KMS-11 (cell line): ENCODE results near the gene ZFP3.
"Not testable (repeated sequence)": the region's sequence is repeated elsewhere in the genome, so short reads cannot be mapped to it uniquely, and the experiment has no call there.

ENCODE experiments used
- H2AFZ ChIP-seq: fragments of 200-600 bp; sonication (generic); 2 replicates; pipeline ENCODE4 v1.6.1; 2016; ENCODE audit warnings: antibody characterized with exemption, mixed run types, low read depth
- H3K27ac ChIP-seq: fragments of 200-600 bp; sonication (generic); 2 replicates; pipeline ENCODE4 v1.6.1; 2016; ENCODE audit warnings: mild to moderate bottlenecking, mixed run types
- H3K27me3 ChIP-seq: fragments of 200-600 bp; sonication (generic); 2 replicates; pipeline ENCODE4 v1.6.1; 2017; ENCODE audit warnings: mild to moderate bottlenecking, low read depth, mixed run types, moderate library complexity; ENCODE audit not compliant: insufficient read depth
- H3K36me3 ChIP-seq: fragments of 200-600 bp; sonication (generic); 2 replicates; pipeline ENCODE4 v1.6.1; 2017; ENCODE audit warnings: mild to moderate bottlenecking, mixed run types; ENCODE audit not compliant: insufficient read depth
- H3K4me1 ChIP-seq: fragments of 200-600 bp; sonication (generic); 2 replicates; pipeline ENCODE4 v1.6.1; 2016; ENCODE audit warnings: mild to moderate bottlenecking, low read depth, mixed run types; ENCODE audit not compliant: poor library complexity, severe bottlenecking
- H3K4me2 ChIP-seq: fragments of 200-600 bp; sonication (generic); 2 replicates; pipeline ENCODE4 v1.7.0; 2016; ENCODE audit warnings: mild to moderate bottlenecking, mixed run types
- H3K4me3 ChIP-seq: fragments of 200-600 bp; sonication (generic); IDR thresholded peaks from 2 replicates; pipeline ENCODE4 v1.6.1; 2017; ENCODE audit warnings: low read depth, low read length, mixed read lengths; ENCODE audit not compliant: insufficient read depth
- H3K79me2 ChIP-seq: fragments of 200-600 bp; sonication (generic); 2 replicates; pipeline ENCODE4 v1.6.1; 2016; ENCODE audit warnings: low read depth, mixed run types; ENCODE audit not compliant: insufficient read depth
- H3K9ac ChIP-seq: fragments of 200-600 bp; sonication (generic); 2 replicates; pipeline ENCODE4 v1.6.1; 2016; ENCODE audit warnings: mild to moderate bottlenecking, mixed run types
- H4K20me1 ChIP-seq: fragments of 200-600 bp; sonication (generic); 2 replicates; pipeline ENCODE4 v1.6.1; 2016; ENCODE audit warnings: mild to moderate bottlenecking, mixed run types; ENCODE audit not compliant: insufficient read depth
- TF ChIP-seq, protein P1 (sequence below): fragments of 200-600 bp; sonication (generic); conservative IDR thresholded peaks from 2 replicates; pipeline ENCODE4 v1.6.1; 2017; ENCODE audit warnings: low read depth, mild to moderate bottlenecking, antibody characterized with exemption, low read length, moderate library complexity, mixed read lengths

Gene ZFP3

GRCh38 chr17:5115673-5116651 lies 37.7 kb downstream of the ZFP3 start, which contains the start of gene USP6:
Gene USP6 (plus strand): TSS chr17:5116032. CDS start chr17:5130368, 14,336 bp downstream.
- no peaks in the 10 kb centered on the region for H3K36me3 ChIP-seq
- H3K4me2 ChIP-seq = no peak within 1 kb of the TSS
- H4K20me1 ChIP-seq = no peaks in the 10 kb centered on the region
- H3K27ac ChIP-seq = no peak within 1 kb of the TSS
- H3K4me3 ChIP-seq = no peak within 1 kb of the TSS
- no peaks in the 10 kb centered on the region for H3K4me1 ChIP-seq
- no peaks in the 10 kb centered on the region for H3K79me2 ChIP-seq
- H3K9ac ChIP-seq = no peak within 1 kb of the TSS
- TF ChIP-seq, protein P1, sequence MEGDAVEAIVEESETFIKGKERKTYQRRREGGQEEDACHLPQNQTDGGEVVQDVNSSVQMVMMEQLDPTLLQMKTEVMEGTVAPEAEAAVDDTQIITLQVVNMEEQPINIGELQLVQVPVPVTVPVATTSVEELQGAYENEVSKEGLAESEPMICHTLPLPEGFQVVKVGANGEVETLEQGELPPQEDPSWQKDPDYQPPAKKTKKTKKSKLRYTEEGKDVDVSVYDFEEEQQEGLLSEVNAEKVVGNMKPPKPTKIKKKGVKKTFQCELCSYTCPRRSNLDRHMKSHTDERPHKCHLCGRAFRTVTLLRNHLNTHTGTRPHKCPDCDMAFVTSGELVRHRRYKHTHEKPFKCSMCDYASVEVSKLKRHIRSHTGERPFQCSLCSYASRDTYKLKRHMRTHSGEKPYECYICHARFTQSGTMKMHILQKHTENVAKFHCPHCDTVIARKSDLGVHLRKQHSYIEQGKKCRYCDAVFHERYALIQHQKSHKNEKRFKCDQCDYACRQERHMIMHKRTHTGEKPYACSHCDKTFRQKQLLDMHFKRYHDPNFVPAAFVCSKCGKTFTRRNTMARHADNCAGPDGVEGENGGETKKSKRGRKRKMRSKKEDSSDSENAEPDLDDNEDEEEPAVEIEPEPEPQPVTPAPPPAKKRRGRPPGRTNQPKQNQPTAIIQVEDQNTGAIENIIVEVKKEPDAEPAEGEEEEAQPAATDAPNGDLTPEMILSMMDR = no peak
- no peaks in the 10 kb centered on the region for H3K27me3 ChIP-seq
- H2AFZ ChIP-seq = no peak within 1 kb of the TSS

GRCh38 chr17:5118219-5118618 lies 40.0 kb downstream of the ZFP3 start:
- Histone ChIP-seq H3K4me1 (no peaks in the 10 kb centered on the region), H4K20me1 (no peaks in the 10 kb centered on the region), H3K4me3 (no peak overlapping the region), H3K9ac (no peak overlapping the region), H3K79me2 (no peaks in the 10 kb centered on the region), H3K27ac (no peak overlapping the region), H2AFZ (no peak overlapping the region), H3K36me3 (no peaks in the 10 kb centered on the region), H3K4me2 (no peak overlapping the region), H3K27me3 (no peaks in the 10 kb centered on the region)
- TF ChIP-seq, protein P1 = no peak

DNA sequence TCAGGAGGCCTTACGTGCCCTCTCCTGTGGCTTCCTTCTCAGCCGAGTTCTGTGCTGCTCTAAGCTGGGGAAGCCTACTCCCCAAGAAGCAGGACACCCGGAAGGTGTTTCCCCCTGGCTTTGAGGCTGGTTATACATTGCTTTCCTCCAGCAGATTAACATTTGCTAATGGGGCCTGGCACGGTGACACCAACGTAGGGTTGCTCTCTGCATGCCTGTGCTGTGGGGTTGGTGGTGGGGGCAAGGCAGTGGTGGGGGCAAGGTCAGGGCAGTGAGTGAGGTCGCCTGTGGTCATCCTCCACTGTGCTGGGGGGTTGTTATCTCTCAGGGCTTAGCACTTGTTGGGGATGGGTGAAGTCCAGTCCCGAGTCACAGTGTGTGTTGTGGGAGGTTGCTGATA lies 41.8 kb downstream of the ZFP3 start:
- no peak overlapping the region for H3K4me3 ChIP-seq
- no peaks in the 10 kb centered on the region for H3K27me3 ChIP-seq
- no peaks in the 10 kb centered on the region for H3K36me3 ChIP-seq
- no peaks in the 10 kb centered on the region for H3K79me2 ChIP-seq
- TF ChIP-seq, protein P1 = no peak
- H2AFZ ChIP-seq = no peak overlapping the region
- H3K9ac ChIP-seq = no peak overlapping the region
- no peak overlapping the region for H3K4me2 ChIP-seq
- no peaks in the 10 kb centered on the region for H3K4me1 ChIP-seq
- H4K20me1 ChIP-seq = no peaks in the 10 kb centered on the region
- H3K27ac ChIP-seq = no peak overlapping the region

GRCh38 chr17:5120436-5121185 lies 42.3 kb downstream of the ZFP3 start:
- not testable (repeated sequence) for H3K4me1 ChIP-seq, H3K79me2 ChIP-seq, H2AFZ ChIP-seq, H3K4me3 ChIP-seq, H3K36me3 ChIP-seq, H3K9ac ChIP-seq, H4K20me1 ChIP-seq, H3K27me3 ChIP-seq, H3K27ac ChIP-seq, H3K4me2 ChIP-seq
